ENCODE measurements around the gene LNPEP.

- TF ChIP-seq CREM (CRISPR knock-in tag; IDR thresholded peaks at IDR 0.05) (no peak; the same call in 1 of the 2 replicates), FOXP4 (CRISPR knock-in tag; IDR thresholded peaks at IDR 0.05) (no peak; the same call in 1 of the 2 replicates), CTCF (IDR thresholded peaks at IDR 0.05) (no peak), MAX (CRISPR knock-in tag; IDR thresholded peaks at IDR 0.05) (peak; percentile 35; the same call in 1 of the 2 replicates), TCF7 (CRISPR knock-in tag; IDR thresholded peaks at IDR 0.05; ENCODE audit: low read depth) (no peak), ZSCAN18 (CRISPR knock-in tag; IDR thresholded peaks at IDR 0.05) (no peak), ZNF232 (CRISPR knock-in tag; IDR thresholded peaks at IDR 0.05) (no peak), ZNF532 (CRISPR knock-in tag; IDR thresholded peaks at IDR 0.05; ENCODE audit: borderline replicate concordance) (no peak), NR3C1 (CRISPR knock-in tag; conservative IDR thresholded peaks at IDR 0.05; ENCODE audit: low read depth) (no peak)
These were observed at the start of gene LNPEP for GRCh38 chr5:96935559-96936430.

Measured in WTC11 (cell line).